ENCODE data around the gene DDAH1. TPM values are rescaled to one million over a fixed set of nuclear protein-coding genes. Genes with fewer than 3 reads are reported as not detected.

The DDAH1 gene
- total and polyA plus RNA-seq, 2 of the 8 experiments (the other 6 are each of a cell fraction or from before 2014, with no cell fraction given), result 22.8 to 54.5 TPM

GRCh38 chr1:85307987-85308832, 156.7 kb downstream of the DDAH1 start (continued):
- TF ChIP-seq, protein P1, sequence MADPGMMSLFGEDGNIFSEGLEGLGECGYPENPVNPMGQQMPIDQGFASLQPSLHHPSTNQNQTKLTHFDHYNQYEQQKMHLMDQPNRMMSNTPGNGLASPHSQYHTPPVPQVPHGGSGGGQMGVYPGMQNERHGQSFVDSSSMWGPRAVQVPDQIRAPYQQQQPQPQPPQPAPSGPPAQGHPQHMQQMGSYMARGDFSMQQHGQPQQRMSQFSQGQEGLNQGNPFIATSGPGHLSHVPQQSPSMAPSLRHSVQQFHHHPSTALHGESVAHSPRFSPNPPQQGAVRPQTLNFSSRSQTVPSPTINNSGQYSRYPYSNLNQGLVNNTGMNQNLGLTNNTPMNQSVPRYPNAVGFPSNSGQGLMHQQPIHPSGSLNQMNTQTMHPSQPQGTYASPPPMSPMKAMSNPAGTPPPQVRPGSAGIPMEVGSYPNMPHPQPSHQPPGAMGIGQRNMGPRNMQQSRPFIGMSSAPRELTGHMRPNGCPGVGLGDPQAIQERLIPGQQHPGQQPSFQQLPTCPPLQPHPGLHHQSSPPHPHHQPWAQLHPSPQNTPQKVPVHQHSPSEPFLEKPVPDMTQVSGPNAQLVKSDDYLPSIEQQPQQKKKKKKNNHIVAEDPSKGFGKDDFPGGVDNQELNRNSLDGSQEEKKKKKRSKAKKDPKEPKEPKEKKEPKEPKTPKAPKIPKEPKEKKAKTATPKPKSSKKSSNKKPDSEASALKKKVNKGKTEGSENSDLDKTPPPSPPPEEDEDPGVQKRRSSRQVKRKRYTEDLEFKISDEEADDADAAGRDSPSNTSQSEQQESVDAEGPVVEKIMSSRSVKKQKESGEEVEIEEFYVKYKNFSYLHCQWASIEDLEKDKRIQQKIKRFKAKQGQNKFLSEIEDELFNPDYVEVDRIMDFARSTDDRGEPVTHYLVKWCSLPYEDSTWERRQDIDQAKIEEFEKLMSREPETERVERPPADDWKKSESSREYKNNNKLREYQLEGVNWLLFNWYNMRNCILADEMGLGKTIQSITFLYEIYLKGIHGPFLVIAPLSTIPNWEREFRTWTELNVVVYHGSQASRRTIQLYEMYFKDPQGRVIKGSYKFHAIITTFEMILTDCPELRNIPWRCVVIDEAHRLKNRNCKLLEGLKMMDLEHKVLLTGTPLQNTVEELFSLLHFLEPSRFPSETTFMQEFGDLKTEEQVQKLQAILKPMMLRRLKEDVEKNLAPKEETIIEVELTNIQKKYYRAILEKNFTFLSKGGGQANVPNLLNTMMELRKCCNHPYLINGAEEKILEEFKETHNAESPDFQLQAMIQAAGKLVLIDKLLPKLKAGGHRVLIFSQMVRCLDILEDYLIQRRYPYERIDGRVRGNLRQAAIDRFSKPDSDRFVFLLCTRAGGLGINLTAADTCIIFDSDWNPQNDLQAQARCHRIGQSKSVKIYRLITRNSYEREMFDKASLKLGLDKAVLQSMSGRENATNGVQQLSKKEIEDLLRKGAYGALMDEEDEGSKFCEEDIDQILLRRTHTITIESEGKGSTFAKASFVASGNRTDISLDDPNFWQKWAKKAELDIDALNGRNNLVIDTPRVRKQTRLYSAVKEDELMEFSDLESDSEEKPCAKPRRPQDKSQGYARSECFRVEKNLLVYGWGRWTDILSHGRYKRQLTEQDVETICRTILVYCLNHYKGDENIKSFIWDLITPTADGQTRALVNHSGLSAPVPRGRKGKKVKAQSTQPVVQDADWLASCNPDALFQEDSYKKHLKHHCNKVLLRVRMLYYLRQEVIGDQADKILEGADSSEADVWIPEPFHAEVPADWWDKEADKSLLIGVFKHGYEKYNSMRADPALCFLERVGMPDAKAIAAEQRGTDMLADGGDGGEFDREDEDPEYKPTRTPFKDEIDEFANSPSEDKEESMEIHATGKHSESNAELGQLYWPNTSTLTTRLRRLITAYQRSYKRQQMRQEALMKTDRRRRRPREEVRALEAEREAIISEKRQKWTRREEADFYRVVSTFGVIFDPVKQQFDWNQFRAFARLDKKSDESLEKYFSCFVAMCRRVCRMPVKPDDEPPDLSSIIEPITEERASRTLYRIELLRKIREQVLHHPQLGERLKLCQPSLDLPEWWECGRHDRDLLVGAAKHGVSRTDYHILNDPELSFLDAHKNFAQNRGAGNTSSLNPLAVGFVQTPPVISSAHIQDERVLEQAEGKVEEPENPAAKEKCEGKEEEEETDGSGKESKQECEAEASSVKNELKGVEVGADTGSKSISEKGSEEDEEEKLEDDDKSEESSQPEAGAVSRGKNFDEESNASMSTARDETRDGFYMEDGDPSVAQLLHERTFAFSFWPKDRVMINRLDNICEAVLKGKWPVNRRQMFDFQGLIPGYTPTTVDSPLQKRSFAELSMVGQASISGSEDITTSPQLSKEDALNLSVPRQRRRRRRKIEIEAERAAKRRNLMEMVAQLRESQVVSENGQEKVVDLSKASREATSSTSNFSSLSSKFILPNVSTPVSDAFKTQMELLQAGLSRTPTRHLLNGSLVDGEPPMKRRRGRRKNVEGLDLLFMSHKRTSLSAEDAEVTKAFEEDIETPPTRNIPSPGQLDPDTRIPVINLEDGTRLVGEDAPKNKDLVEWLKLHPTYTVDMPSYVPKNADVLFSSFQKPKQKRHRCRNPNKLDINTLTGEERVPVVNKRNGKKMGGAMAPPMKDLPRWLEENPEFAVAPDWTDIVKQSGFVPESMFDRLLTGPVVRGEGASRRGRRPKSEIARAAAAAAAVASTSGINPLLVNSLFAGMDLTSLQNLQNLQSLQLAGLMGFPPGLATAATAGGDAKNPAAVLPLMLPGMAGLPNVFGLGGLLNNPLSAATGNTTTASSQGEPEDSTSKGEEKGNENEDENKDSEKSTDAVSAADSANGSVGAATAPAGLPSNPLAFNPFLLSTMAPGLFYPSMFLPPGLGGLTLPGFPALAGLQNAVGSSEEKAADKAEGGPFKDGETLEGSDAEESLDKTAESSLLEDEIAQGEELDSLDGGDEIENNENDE (IDR thresholded peaks at IDR 0.05; ENCODE audit: insufficient replicate concordance, low read length), result no peak
- TF ChIP-seq ATF2 (IDR thresholded peaks at IDR 0.05; ENCODE audit: low read length), result no peak
- TF ChIP-seq CHD2 (IDR thresholded peaks at IDR 0.05; ENCODE audit: low read length), result no peak
- TF ChIP-seq JUND (IDR thresholded peaks at IDR 0.05; ENCODE audit: low read length), result no peak
- no peak for TF ChIP-seq BRCA1 (IDR thresholded peaks at IDR 0.05; ENCODE audit: low read depth, low read length)
- TF ChIP-seq CEBPB (IDR thresholded peaks at IDR 0.05; ENCODE audit: low read depth, low read length), result no peak
- TF ChIP-seq NRF1 (IDR thresholded peaks at IDR 0.05; ENCODE audit: low read depth, low read length), result no peak
- TF ChIP-seq CBX8 (IDR thresholded peaks at IDR 0.05; ENCODE audit: borderline replicate concordance, low read depth, low read length), result no peak
- TF ChIP-seq POLR2AphosphoS5 (IDR thresholded peaks at IDR 0.05; ENCODE audit: low read depth, low read length), result no peak
